ENCODE data around the gene OPCML.

The OPCML gene

GRCh38 chr11:132578580-132578979, 953.7 kb downstream of the OPCML start:
- ATAC-seq: no peak
- TF ChIP-seq, protein P1, sequence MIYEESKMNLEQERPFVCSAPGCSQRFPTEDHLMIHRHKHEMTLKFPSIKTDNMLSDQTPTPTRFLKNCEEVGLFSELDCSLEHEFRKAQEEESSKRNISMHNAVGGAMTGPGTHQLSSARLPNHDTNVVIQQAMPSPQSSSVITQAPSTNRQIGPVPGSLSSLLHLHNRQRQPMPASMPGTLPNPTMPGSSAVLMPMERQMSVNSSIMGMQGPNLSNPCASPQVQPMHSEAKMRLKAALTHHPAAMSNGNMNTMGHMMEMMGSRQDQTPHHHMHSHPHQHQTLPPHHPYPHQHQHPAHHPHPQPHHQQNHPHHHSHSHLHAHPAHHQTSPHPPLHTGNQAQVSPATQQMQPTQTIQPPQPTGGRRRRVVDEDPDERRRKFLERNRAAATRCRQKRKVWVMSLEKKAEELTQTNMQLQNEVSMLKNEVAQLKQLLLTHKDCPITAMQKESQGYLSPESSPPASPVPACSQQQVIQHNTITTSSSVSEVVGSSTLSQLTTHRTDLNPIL (CRISPR knock-in tag; IDR thresholded peaks at IDR 0.05; ENCODE audit: low read depth): no peak
- TF ChIP-seq ESRRG (CRISPR knock-in tag; IDR thresholded peaks at IDR 0.05) (no peak), OSR1 (CRISPR knock-in tag; IDR thresholded peaks at IDR 0.05) (no peak)
- TF ChIP-seq, protein P2, sequence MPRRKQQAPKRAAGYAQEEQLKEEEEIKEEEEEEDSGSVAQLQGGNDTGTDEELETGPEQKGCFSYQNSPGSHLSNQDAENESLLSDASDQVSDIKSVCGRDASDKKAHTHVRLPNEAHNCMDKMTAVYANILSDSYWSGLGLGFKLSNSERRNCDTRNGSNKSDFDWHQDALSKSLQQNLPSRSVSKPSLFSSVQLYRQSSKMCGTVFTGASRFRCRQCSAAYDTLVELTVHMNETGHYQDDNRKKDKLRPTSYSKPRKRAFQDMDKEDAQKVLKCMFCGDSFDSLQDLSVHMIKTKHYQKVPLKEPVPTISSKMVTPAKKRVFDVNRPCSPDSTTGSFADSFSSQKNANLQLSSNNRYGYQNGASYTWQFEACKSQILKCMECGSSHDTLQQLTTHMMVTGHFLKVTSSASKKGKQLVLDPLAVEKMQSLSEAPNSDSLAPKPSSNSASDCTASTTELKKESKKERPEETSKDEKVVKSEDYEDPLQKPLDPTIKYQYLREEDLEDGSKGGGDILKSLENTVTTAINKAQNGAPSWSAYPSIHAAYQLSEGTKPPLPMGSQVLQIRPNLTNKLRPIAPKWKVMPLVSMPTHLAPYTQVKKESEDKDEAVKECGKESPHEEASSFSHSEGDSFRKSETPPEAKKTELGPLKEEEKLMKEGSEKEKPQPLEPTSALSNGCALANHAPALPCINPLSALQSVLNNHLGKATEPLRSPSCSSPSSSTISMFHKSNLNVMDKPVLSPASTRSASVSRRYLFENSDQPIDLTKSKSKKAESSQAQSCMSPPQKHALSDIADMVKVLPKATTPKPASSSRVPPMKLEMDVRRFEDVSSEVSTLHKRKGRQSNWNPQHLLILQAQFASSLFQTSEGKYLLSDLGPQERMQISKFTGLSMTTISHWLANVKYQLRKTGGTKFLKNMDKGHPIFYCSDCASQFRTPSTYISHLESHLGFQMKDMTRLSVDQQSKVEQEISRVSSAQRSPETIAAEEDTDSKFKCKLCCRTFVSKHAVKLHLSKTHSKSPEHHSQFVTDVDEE (CRISPR knock-in tag; IDR thresholded peaks at IDR 0.05): no peak
- TF ChIP-seq, protein P3, sequence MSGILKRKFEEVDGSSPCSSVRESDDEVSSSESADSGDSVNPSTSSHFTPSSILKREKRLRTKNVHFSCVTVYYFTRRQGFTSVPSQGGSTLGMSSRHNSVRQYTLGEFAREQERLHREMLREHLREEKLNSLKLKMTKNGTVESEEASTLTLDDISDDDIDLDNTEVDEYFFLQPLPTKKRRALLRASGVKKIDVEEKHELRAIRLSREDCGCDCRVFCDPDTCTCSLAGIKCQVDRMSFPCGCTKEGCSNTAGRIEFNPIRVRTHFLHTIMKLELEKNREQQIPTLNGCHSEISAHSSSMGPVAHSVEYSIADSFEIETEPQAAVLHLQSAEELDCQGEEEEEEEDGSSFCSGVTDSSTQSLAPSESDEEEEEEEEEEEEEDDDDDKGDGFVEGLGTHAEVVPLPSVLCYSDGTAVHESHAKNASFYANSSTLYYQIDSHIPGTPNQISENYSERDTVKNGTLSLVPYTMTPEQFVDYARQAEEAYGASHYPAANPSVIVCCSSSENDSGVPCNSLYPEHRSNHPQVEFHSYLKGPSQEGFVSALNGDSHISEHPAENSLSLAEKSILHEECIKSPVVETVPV (CRISPR knock-in tag; IDR thresholded peaks at IDR 0.05): no peak

DNA sequence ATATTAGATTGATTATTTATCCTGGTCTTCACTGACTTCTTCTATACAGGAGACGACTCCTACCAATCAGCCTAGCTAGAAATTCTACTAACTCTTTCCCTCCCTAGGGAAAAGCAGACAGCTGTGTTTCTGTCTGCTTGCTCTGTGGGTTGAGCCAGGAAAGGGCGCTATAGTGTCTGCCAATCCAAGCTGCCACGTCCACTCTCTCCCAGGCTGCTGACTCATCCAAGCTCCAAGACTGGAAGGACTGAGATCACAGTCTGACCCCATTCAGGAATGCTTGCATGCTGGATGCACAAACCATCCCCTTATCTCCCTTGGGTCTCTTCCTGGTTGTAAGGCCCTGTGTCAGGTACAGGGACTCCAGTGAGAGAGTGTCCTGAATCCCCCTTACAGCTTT, 955.6 kb downstream of the OPCML start:
- ATAC-seq: no peak
- no peak for TF ChIP-seq TCF4 (CRISPR knock-in tag; IDR thresholded peaks at IDR 0.05; ENCODE audit: borderline replicate concordance)
- TF ChIP-seq ZFP3 (CRISPR knock-in tag; IDR thresholded peaks at IDR 0.05): no peak
- TF ChIP-seq ZFP30 (CRISPR knock-in tag; IDR thresholded peaks at IDR 0.05): no peak
- TF ChIP-seq, protein P4, sequence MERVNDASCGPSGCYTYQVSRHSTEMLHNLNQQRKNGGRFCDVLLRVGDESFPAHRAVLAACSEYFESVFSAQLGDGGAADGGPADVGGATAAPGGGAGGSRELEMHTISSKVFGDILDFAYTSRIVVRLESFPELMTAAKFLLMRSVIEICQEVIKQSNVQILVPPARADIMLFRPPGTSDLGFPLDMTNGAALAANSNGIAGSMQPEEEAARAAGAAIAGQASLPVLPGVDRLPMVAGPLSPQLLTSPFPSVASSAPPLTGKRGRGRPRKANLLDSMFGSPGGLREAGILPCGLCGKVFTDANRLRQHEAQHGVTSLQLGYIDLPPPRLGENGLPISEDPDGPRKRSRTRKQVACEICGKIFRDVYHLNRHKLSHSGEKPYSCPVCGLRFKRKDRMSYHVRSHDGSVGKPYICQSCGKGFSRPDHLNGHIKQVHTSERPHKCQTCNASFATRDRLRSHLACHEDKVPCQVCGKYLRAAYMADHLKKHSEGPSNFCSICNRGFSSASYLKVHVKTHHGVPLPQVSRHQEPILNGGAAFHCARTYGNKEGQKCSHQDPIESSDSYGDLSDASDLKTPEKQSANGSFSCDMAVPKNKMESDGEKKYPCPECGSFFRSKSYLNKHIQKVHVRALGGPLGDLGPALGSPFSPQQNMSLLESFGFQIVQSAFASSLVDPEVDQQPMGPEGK (CRISPR knock-in tag; IDR thresholded peaks at IDR 0.05; ENCODE audit: borderline replicate concordance): no peak
- no peak for TF ChIP-seq SNAI2 (CRISPR knock-in tag; IDR thresholded peaks at IDR 0.05)
- TF ChIP-seq ESRRG (CRISPR knock-in tag; IDR thresholded peaks at IDR 0.05): no peak
- no peak for TF ChIP-seq ARNTL (CRISPR knock-in tag; IDR thresholded peaks at IDR 0.05; ENCODE audit: borderline replicate concordance, low read depth)
- no peak for TF ChIP-seq ISL1 (CRISPR knock-in tag; IDR thresholded peaks at IDR 0.05)
- no peak for TF ChIP-seq RARB (CRISPR knock-in tag; IDR thresholded peaks at IDR 0.05)
- TF ChIP-seq ZNF8 (CRISPR knock-in tag; IDR thresholded peaks at IDR 0.05): no peak
- TF ChIP-seq, protein P2 (CRISPR knock-in tag; IDR thresholded peaks at IDR 0.05): no peak
- no peak for TF ChIP-seq TOX (CRISPR knock-in tag; IDR thresholded peaks at IDR 0.05; ENCODE audit: borderline replicate concordance)
- TF ChIP-seq PPARA (CRISPR knock-in tag; IDR thresholded peaks at IDR 0.05; ENCODE audit: borderline replicate concordance): no peak
- TF ChIP-seq, protein P1 (CRISPR knock-in tag; IDR thresholded peaks at IDR 0.05; ENCODE audit: low read depth): no peak
- TF ChIP-seq OSR1 (CRISPR knock-in tag; IDR thresholded peaks at IDR 0.05): no peak
- TF ChIP-seq ZNF70 (CRISPR knock-in tag; IDR thresholded peaks at IDR 0.05): no peak
- no peak for TF ChIP-seq BACH2 (CRISPR knock-in tag; IDR thresholded peaks at IDR 0.05; ENCODE audit: borderline replicate concordance)

Data from SK-N-SH treated with all-trans-retinoic acid at 6 μM for 48 hours (cell line).